Stimulated activated CD4-positive, alpha-beta T cell treated with anti-CD3 and anti-CD28 coated beads, Interleukin-2, amount 100 ng/mL, for 24 hours (primary cell): ENCODE data around the gene CDK11A.
A peak's percentile ranks its signal among the peaks of the same experiment; 100 is the strongest.
"Not testable (repeated sequence)": the region's sequence is repeated elsewhere in the genome, so short reads cannot be mapped to it uniquely, and the experiment has no call there.

Experiments
- DNase-seq, 2 donors: peaks; one replicate each; pipeline ENCODE4 v3.0.0-alpha.2; 2020

The CDK11A gene

GRCh38 chr1:1721201-1721600 lies 3.0 kb downstream of the CDK11A start:
- no peak for DNase-seq

DNA sequence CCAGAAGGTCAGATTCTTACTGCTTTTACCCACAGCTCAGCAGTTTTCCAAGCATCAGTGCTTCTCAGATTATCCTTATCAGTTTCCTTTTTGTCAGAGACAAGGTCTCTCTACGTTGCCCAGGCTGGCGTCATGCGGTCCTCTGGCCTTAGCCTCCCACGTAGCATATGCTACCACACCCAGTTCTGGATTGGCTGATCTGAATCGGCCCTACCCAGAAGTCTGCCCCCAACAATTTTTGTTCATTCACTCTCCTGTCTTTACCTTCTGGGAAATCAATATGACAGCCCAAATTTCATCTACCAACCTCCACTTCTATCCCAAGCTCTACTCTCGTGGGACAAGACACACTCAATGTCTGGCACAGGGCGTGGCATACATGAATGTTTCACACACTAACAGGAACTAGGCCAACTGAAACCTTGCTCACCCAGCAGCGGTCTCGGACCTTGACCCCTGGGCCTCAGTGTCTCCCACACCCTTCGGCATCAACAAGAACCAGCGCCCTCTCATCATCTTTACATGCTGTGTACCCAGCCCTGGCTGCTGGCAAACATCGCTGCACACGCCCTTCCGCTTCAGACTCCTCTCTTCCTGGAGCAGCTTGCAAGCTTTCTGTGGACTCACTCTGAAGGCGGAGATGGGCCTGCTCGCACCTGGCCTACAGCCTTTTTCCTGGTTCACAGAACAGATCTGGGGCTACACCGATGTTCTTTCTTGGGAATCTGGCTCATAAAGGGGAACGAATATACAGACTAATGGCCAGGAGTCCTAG lies 8.9 kb downstream of the CDK11A start:
- DNase-seq, result not testable (repeated sequence)

- DNase-seq, result not testable (repeated sequence)
Measured at GRCh38 chr1:1707897-1708296, 16.3 kb downstream of the CDK11A start.

- DNase-seq, result not testable (repeated sequence)
Measured at GRCh38 chr1:1707241-1707640, 16.9 kb downstream of the CDK11A start.

DNA sequence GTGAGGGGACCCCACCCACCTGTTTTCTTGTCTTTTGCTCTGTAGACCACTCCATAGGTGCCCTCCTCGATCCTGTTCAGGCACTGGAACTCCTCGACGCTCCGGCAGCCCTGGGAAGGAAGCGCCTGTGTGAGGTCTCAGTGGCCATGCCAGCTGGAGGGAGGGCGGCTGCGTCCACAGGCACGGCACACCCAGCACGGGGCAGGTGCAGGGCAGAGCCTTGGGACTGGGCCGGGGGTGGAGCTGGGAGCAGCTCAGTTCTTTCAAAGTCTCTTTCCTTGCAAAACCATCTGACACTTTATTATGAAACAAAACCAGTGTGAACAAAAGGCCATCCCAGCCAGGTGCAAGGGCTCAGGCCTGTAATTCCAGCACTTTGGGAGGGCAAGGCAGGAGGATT lies 18.5 kb downstream of the CDK11A start:
- not testable (repeated sequence) for DNase-seq

DNA sequence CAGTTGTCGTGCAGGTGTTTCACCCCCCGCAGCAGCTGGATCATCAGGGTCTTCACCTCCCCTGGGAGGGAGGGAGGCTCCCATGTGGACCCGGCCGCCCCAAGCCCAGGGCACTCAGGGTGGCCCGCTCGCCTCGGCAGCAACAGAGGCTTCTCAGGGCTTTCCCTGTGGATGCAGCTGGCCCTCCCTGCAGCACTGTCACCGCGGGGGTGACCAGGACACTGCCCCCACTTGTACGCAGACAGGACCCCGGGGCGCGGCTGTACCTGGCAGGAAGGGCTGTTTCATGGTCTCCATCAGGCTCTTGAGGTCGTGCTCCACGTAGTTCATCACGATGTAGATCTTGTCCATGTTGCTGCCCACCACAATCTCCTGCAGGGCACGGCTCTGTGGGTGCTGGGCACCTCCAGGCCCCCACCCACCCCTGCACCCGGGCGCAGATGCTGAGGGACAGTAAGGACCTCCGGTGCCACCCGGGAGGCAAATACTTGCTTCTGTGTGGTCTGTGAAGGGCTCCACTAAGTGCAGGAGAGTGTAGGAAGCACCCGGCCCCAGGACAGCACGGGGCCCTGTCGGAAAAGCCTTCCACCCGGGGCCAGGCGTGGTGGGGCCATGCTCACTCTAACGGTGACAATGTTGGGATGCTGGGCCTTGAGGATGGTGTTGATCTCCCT lies 19.7 kb downstream of the CDK11A start:
- peak in 1 of 2 donors; percentile 15 for DNase-seq

GRCh38 chr1:1703796-1704195 lies 20.4 kb downstream of the CDK11A start:
- peak in 1 of 2 donors; percentile 18 for DNase-seq

GRCh38 chr1:1702506-1702905 lies 21.7 kb downstream of the CDK11A start:
- peak in 1 of 2 donors; percentile 13 for DNase-seq

- not testable (repeated sequence) for DNase-seq
Measured at GRCh38 chr1:1700557-1700956, 23.6 kb downstream of the CDK11A start.

DNA sequence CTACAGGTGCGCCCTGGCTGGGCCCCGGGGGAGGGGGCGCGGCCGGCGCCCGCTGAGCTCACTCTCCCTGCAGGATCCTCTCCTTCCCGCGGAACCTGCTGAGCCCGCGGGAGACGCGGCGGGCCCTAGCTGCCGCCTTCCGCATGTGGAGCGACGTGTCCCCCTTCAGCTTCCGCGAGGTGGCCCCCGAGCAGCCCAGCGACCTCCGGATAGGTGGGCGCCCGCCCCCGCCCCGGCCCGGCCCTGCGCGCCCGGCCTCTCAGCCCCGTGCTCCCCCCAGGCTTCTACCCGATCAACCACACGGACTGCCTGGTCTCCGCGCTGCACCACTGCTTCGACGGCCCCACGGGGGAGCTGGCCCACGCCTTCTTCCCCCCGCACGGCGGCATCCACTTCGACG lies 24.1 kb downstream of the CDK11A start:
- DNase-seq, result not testable (repeated sequence)

DNA sequence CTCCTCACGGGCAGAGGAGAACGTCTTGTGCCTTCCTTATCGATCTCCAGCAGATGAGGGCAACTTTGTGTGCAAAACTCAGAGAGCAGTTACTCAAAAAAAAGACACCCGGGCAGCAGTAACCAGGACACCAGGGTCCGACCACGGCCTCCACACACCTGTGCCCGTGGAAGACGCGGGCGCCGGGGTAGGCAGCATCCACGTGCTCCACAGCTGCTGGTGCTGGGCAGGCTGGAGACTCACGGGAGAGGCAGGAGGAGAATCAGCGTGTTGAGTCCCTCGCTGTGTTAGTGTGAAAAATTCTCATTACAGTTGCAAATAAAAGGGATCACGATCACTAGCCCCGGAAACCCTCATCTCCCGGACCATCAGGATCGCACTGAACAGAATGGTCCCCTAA lies 25.1 kb downstream of the CDK11A start:
- peak in 1 of 2 donors; percentile 13 for DNase-seq

- peak in 1 of 2 donors; percentile 13 for DNase-seq
Measured at GRCh38 chr1:1697358-1698183, 26.6 kb downstream of the CDK11A start.

GRCh38 chr1:1696431-1697357 lies 27.5 kb downstream of the CDK11A start:
- peak in 1 of 2 donors; percentile 14 for DNase-seq

DNA sequence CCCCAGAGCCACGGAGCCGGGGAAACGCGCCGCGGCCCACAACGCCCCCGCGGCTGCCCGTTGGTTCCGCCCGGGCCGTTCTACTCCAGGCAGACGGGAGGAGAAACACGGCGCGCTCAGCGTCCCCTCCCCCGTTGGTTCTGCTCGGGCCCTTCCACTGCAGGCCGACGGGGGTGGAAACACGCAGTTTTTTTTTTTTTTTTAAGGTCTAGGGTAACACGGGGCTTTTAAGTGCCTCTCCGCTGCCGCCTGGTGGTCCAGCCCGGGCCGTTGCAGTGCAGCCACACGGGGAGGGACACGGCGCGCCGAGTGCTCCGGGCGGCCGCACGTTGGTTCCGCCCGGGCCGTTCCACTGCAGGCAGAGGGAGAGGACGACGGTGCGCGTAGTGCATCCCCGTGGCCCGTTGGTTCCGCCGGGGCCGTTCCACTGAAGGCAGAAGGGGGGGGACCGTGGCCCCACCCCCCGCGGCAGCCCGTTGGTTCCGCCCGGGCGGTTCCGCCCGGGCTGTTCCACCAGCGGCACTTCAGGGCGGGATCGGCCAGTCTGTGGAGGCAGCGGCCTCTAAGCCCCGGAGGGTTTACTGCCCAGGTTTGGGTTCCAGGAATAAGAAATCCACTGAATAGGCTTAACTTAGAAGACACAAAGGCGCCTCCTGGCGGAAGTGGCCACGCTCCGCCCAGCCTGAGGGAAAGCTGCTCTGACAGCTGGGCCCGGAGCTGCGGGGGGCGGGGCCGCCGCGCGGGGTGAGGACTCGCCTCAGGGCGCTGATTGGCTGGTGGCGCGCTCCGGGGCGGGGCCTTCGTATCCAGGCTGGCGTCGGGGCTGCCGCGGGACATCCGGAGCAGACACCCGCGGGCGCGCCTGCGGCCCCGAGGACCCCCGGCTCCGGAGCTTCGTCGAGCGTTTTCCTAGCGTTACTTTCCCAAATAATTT lies 31.2 kb downstream of the CDK11A start, which contains the start of gene SLC35E2B:
Gene SLC35E2B (minus strand): TSS at position 82 of the 934 bp plus-strand sequence. CDS start 16,096 bp downstream, outside the sequence.
- peak; percentile 76 to 92 for DNase-seq

DNA sequence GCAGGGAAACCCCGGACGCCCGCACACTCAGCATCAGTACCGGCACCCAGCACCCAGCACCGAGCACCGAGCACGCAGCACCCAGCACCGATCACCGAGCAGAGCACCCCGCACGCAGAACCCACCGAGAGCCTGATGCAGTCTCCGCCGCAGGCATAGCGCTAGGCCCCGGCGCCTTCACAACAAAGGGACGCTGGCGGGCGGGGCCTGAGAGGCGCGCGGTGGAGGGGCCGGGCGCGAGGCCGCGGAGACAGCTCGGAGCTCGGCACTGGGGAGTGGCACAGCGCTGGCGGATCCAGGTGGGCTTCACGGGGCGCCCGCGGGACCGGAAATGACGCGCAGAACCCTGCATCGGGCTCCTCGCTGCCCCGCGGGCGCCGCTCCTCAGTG lies 31.8 kb downstream of the CDK11A start:
- peak; percentile 42 to 80 for DNase-seq

DNA sequence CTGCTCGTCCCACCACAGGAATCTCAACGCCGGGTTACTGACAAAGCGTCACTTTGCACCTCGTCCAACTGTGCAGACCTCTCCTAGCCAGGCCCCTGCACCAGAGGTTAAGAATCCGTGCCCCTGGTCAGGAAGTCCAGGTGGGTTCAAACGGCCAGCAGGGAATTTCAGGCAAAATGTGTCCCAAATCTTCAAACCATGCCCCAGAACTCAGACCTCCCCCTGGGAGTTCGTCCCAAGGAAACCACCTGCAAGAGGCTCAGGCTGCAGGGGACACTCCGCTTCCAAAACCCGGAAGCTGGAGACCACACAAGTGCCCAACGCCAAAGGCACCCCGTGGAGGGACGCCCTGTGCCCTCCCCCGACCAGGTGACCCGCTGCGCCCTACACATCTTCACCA lies 32.7 kb downstream of the CDK11A start:
- not testable (repeated sequence) for DNase-seq

- DNase-seq, result peak in 1 of 2 donors; percentile 15
Measured at GRCh38 chr1:1689526-1689925, 34.6 kb downstream of the CDK11A start.

- no peak for DNase-seq
Measured at GRCh38 chr1:1687846-1688245, 36.3 kb downstream of the CDK11A start.

DNA sequence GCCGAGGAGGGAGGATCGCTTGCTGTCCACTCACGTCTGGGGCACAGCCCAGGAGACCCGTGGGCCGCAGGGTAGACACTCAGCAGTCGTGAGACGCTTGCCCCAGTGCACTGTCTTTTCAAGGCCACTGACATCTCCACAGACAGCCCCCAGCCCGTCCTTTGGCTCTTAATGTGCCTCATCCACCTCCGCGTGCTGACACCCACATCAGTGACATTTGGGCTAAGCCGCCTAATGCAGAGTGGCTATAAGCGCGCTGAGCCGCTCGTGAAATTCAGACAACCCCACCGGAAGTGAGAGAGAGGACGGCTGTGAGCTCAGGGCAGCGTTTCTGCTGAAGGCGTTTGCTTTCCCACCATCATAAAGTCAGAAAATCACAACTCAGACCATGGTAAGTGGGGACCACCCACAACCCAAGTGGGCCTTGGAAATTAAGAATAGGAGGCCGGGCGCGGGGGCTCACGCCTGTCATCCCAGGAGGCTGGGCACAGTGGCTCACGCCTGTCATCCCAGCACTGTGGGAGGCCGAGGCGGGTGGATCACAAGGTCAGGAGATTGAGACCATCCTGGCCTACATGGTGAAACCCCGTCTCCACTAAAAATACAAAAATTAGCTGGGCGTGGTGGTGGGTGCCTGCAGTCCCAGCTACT lies 40.0 kb downstream of the CDK11A start:
- DNase-seq, result no peak
